Neuron (in vitro differentiated cells): Measurements from ENCODE around the gene CDH7.

Experiments used
- H2AFZ ChIP-seq: one replicate; pipeline ENCODE4 v1.6.1; 2013; ENCODE audit warnings: low read depth, mild to moderate bottlenecking, inconsistent platforms, low read length, moderate library complexity
- H3K27me3 ChIP-seq: one replicate; pipeline ENCODE4 v1.6.1; 2013; ENCODE audit warnings: low read length; ENCODE audit not compliant: insufficient read depth
- H3K36me3 ChIP-seq: one replicate; pipeline ENCODE4 v1.6.1; 2013; ENCODE audit warnings: low read length; ENCODE audit not compliant: insufficient read depth
- H3K4me1 ChIP-seq: one replicate; pipeline ENCODE4 v1.6.1; 2013; ENCODE audit warnings: low read length; ENCODE audit not compliant: insufficient read depth
- H3K4me3 ChIP-seq: 2 replicates; pipeline ENCODE4 v1.5.1; 2013; ENCODE audit warnings: mild to moderate bottlenecking, low read length, moderate library complexity
- H3K9me3 ChIP-seq: one replicate; pipeline ENCODE4 v1.6.1; 2013; ENCODE audit warnings: low read length

CDH7 gene

GRCh38 chr18:65750389-65751154, at the start of gene CDH7:
Gene CDH7, plus strand, starts transcription at chr18:65751012. Its CDS starts 11,831 bp downstream, at chr18:65762843.
- H3K27me3 ChIP-seq = no peaks in the 10 kb centered on the region
- H3K9me3 ChIP-seq = no peaks in the 10 kb centered on the region
- H3K4me3 ChIP-seq = peak within 1 kb of the TSS; percentile 71

GRCh38 chr18:65704046-65704445, 46.8 kb upstream of the CDH7 start:
- Histone ChIP-seq H3K4me3 (no peak overlapping the region), H3K36me3 (no peaks in the 10 kb centered on the region), H2AFZ (no peak overlapping the region), H3K27me3 (no peaks in the 10 kb centered on the region), H3K9me3 (no peaks in the 10 kb centered on the region), H3K4me1 (no peaks in the 10 kb centered on the region)

More at GRCh38 chr18:65750389-65751154, at the start of gene CDH7:
- no peaks in the 10 kb centered on the region for H3K36me3 ChIP-seq
- H2AFZ ChIP-seq = peak within 1 kb of the TSS; percentile 85
- peaks cover 39% of the 10 kb centered on the region for H3K4me1 ChIP-seq

- Histone ChIP-seq H3K36me3 (no peaks in the 10 kb centered on the region), H3K4me1 (peaks cover 1% of the 10 kb centered on the region), H3K27me3 (no peaks in the 10 kb centered on the region)
These were observed 44.2 kb upstream of the CDH7 start for GRCh38 chr18:65706646-65707045.

GRCh38 chr18:65711493-65711892, 39.3 kb upstream of the CDH7 start:
- peaks cover 2% of the 10 kb centered on the region for H3K4me1 ChIP-seq
- H3K36me3 ChIP-seq = no peaks in the 10 kb centered on the region
- H3K9me3 ChIP-seq = no peaks in the 10 kb centered on the region
- H3K27me3 ChIP-seq = no peaks in the 10 kb centered on the region
- H3K4me3 ChIP-seq = no peak overlapping the region
- no peak overlapping the region for H2AFZ ChIP-seq

More at GRCh38 chr18:65706646-65707045, 44.2 kb upstream of the CDH7 start:
- Histone ChIP-seq H3K9me3 (no peaks in the 10 kb centered on the region), H2AFZ (no peak overlapping the region), H3K4me3 (no peak overlapping the region)

- Histone ChIP-seq H3K4me1 (no peaks in the 10 kb centered on the region), H3K27me3 (no peaks in the 10 kb centered on the region), H3K36me3 (no peaks in the 10 kb centered on the region), H3K4me3 (no peak overlapping the region), H2AFZ (no peak overlapping the region), H3K9me3 (no peaks in the 10 kb centered on the region)
These were observed 29.2 kb upstream of the CDH7 start for GRCh38 chr18:65721619-65722018.

GRCh38 chr18:65725251-65726050, 25.4 kb upstream of the CDH7 start:
- H3K4me3 ChIP-seq = no peak overlapping the region
- H3K9me3 ChIP-seq = no peaks in the 10 kb centered on the region
- H3K4me1 ChIP-seq = no peaks in the 10 kb centered on the region
- no peaks in the 10 kb centered on the region for H3K36me3 ChIP-seq
- H2AFZ ChIP-seq = no peak overlapping the region
- H3K27me3 ChIP-seq = no peaks in the 10 kb centered on the region

GRCh38 chr18:65735155-65735554, 15.7 kb upstream of the CDH7 start:
- no peak overlapping the region for H3K4me3 ChIP-seq
- no peaks in the 10 kb centered on the region for H3K27me3 ChIP-seq
- peaks cover 30% of the 10 kb centered on the region for H3K4me1 ChIP-seq
- H3K36me3 ChIP-seq = no peaks in the 10 kb centered on the region
- H3K9me3 ChIP-seq = no peaks in the 10 kb centered on the region
- H2AFZ ChIP-seq = no peak overlapping the region

GRCh38 chr18:65737471-65737955, 13.3 kb upstream of the CDH7 start:
- no peak overlapping the region for H3K4me3 ChIP-seq
- H3K4me1 ChIP-seq = peaks cover 30% of the 10 kb centered on the region
- H3K27me3 ChIP-seq = no peaks in the 10 kb centered on the region
- H3K9me3 ChIP-seq = no peaks in the 10 kb centered on the region
- no peaks in the 10 kb centered on the region for H3K36me3 ChIP-seq
- no peak overlapping the region for H2AFZ ChIP-seq

GRCh38 chr18:65746936-65747335, 3.9 kb upstream of the CDH7 start:
- Histone ChIP-seq H3K36me3 (no peaks in the 10 kb centered on the region), H2AFZ (no peak overlapping the region), H3K4me3 (no peak overlapping the region), H3K4me1 (peaks cover 19% of the 10 kb centered on the region), H3K27me3 (no peaks in the 10 kb centered on the region), H3K9me3 (no peaks in the 10 kb centered on the region)

GRCh38 chr18:65748321-65748720, 2.5 kb upstream of the CDH7 start:
- no peak overlapping the region for H3K4me3 ChIP-seq
- no peaks in the 10 kb centered on the region for H3K9me3 ChIP-seq
- H2AFZ ChIP-seq = no peak overlapping the region
- no peaks in the 10 kb centered on the region for H3K27me3 ChIP-seq
- peaks cover 31% of the 10 kb centered on the region for H3K4me1 ChIP-seq
- H3K36me3 ChIP-seq = no peaks in the 10 kb centered on the region

- Histone ChIP-seq H3K4me3 (peak overlapping the region; percentile 71), H3K4me1 (peaks cover 39% of the 10 kb centered on the region), H3K36me3 (no peaks in the 10 kb centered on the region), H3K27me3 (no peaks in the 10 kb centered on the region), H3K9me3 (no peaks in the 10 kb centered on the region), H2AFZ (peak overlapping the region; percentile 85)
These were observed 971 bp upstream of the CDH7 start for GRCh38 chr18:65749841-65750240.

- H3K36me3 ChIP-seq = no peaks in the 10 kb centered on the region
- peak overlapping the region; percentile 71 for H3K4me3 ChIP-seq
- H3K4me1 ChIP-seq = peaks cover 39% of the 10 kb centered on the region
- peak overlapping the region; percentile 85 for H2AFZ ChIP-seq
- H3K9me3 ChIP-seq = no peaks in the 10 kb centered on the region
- no peaks in the 10 kb centered on the region for H3K27me3 ChIP-seq
These were observed 608 bp downstream of the CDH7 start for GRCh38 chr18:65751155-65752085.
